Thoracic aorta (tissue), 2 donors: ENCODE measurements around the gene NEK2. TPM values are rescaled to one million over a fixed set of nuclear protein-coding genes. Genes with fewer than 3 reads are reported as not detected.
A peak's percentile ranks its signal among the peaks of the same experiment; 100 is the strongest.
"Not testable (repeated sequence)": the region's sequence is repeated elsewhere in the genome, so short reads cannot be mapped to it uniquely, and the experiment has no call there.

Experiments used
- ATAC-seq: fragments of 150-250 bp; one replicate; pipeline ENCODE4 v1.8.0; 2017; ENCODE audit warnings: low read depth; ENCODE audit not compliant: insufficient number of reproducible peaks, low FRiP score
- DNase-seq: peaks from one replicate; pipeline ENCODE4 v3.0.0-alpha.2; 2020; ENCODE audit warnings: low spot score
- H3K27ac ChIP-seq, 2 donors: fragments of 200-600 bp; sonication (generic); 1 replicate in 1 of 2; 2 replicates in 1 of 2; pipeline ENCODE4 v1.5.1; 2016; ENCODE audit warnings: mild to moderate bottlenecking in 2 of 2, moderate library complexity in 2 of 2
- H3K27me3 ChIP-seq: fragments of 200-600 bp; sonication (generic); replicated peaks from 2 replicates; pipeline ENCODE4 v1.6.0; 2016; ENCODE audit warnings: mild to moderate bottlenecking; ENCODE audit not compliant: insufficient read depth
- H3K36me3 ChIP-seq: fragments of 200-600 bp; sonication (generic); one replicate; pipeline ENCODE4 v1.5.1; 2016
- H3K4me1 ChIP-seq, 2 donors: fragments of 200-600 bp; sonication (generic); 1 replicate in 1 of 2; 2 replicates in 1 of 2; pipeline versions ENCODE4 v1.5.1 to v1.6.0; 2016; ENCODE audit warnings: low read depth in 2 of 2, mild to moderate bottlenecking in 1 of 2; ENCODE audit not compliant: control insufficient read depth in 1 of 2
- H3K4me3 ChIP-seq: fragments of 200-600 bp; sonication (generic); 2 replicates; pipeline ENCODE4 v1.5.1; 2016; ENCODE audit warnings: mild to moderate bottlenecking
- H3K9me3 ChIP-seq: fragments of 200-600 bp; sonication (generic); 2 replicates; pipeline ENCODE4 v1.5.1; 2016
- CTCF ChIP-seq: fragments of 200-600 bp; sonication (generic); IDR thresholded peaks from one replicate; pipeline ENCODE4 v1.5.1; 2019; ENCODE audit warnings: antibody characterized with exemption
- total RNA-seq, 2 donors: library from RNA; depleted of rRNA; stranded (reverse); fragments of >200 nt; gene quantifications; one replicate each; pipeline versions ENCODE4 v1.1.0 to v1.2.3, GENCODE V29; 2016

NEK2 gene
- under 1 TPM in 1 of 2 donors, not detected in 1; 0.35 TPM for total RNA-seq

GRCh38 chr1:211675230-211676105 lies at the start of gene NEK2:
NEK2 (minus strand) TSS chr1:211675621; CDS start chr1:211675479, 142 bp downstream.
- H3K27me3 ChIP-seq = no peaks in the 10 kb centered on the region
- peak within 1 kb of the TSS; percentile 83 for H3K4me3 ChIP-seq
- DNase-seq (peak; percentile 70), ATAC-seq (peak; percentile 66)
- H3K36me3 ChIP-seq = no peaks in the 10 kb centered on the region
- H3K4me1 ChIP-seq = peaks cover 5 to 8% of the 10 kb centered on the region in 2 donors
- H3K27ac ChIP-seq = no peak within 1 kb of the TSS
- no peaks in the 10 kb centered on the region for H3K9me3 ChIP-seq
- TF ChIP-seq CTCF = no peak

- ATAC-seq (no peak), DNase-seq (no peak)
- Histone ChIP-seq H3K27me3 (no peaks in the 10 kb centered on the region), H3K4me3 (no peak overlapping the region), H3K4me1 (no peaks in the 10 kb centered on the region), H3K36me3 (no peaks in the 10 kb centered on the region), H3K9me3 (no peaks in the 10 kb centered on the region), H3K27ac (no peak overlapping the region)
- TF ChIP-seq CTCF = no peak
Observed at GRCh38 chr1:211724687-211725196, 49.3 kb upstream of the NEK2 start.

- Histone ChIP-seq H3K4me3 (no peak overlapping the region), H3K9me3 (no peaks in the 10 kb centered on the region), H3K4me1 (no peaks in the 10 kb centered on the region), H3K36me3 (no peaks in the 10 kb centered on the region), H3K27me3 (no peaks in the 10 kb centered on the region), H3K27ac (no peak overlapping the region)
- no peak for ATAC-seq
- DNase-seq = no peak
- TF ChIP-seq CTCF = no peak
Observed at GRCh38 chr1:211723273-211723672, 47.9 kb upstream of the NEK2 start.

- ATAC-seq (no peak), DNase-seq (no peak)
- no peaks in the 10 kb centered on the region for H3K27me3 ChIP-seq
- no peaks in the 10 kb centered on the region for H3K9me3 ChIP-seq
- H3K4me3 ChIP-seq = no peak overlapping the region
- TF ChIP-seq CTCF = no peak
- no peaks in the 10 kb centered on the region for H3K4me1 ChIP-seq
- no peaks in the 10 kb centered on the region for H3K36me3 ChIP-seq
- no peak overlapping the region for H3K27ac ChIP-seq
Observed at GRCh38 chr1:211722277-211723175, 47.1 kb upstream of the NEK2 start.

- H3K36me3 ChIP-seq, ATAC-seq, H3K27me3 ChIP-seq, H3K27ac ChIP-seq, DNase-seq, H3K4me1 ChIP-seq, H3K9me3 ChIP-seq, H3K4me3 ChIP-seq: not testable (repeated sequence)
Observed at GRCh38 chr1:211716555-211716954, 41.1 kb upstream of the NEK2 start.
